Memory B cell (primary cell): ENCODE data around the gene ABCC4.
A peak's percentile ranks its signal among the peaks of the same experiment; 100 is the strongest.
"Not testable (repeated sequence)": the region's sequence is repeated elsewhere in the genome, so short reads cannot be mapped to it uniquely, and the experiment has no call there.

ENCODE experiments used
- ATAC-seq: fragments of 150-1000 bp; cut with Tn5 transposase; 2 replicates; pipeline ENCODE4 v1.10.0; 2021; ENCODE audit warnings: low read depth, mild to moderate bottlenecking, moderate library complexity
- DNase-seq, 2 donors: peaks; one replicate each; pipeline ENCODE4 v3.0.0; 2022; ENCODE audit warnings: low spot score in 2 of 2
- H3K27ac Mint-ChIP-seq: one replicate; pipeline ENCODE4 v1.8.0; 2022; ENCODE audit warnings: mild to moderate bottlenecking, moderate library complexity, mixed read lengths
- H3K27me3 Mint-ChIP-seq: one replicate; pipeline ENCODE4 v1.8.0; 2022; ENCODE audit warnings: mixed read lengths
- H3K36me3 Mint-ChIP-seq: one replicate; pipeline ENCODE4 v1.8.0; 2022; ENCODE audit warnings: mild to moderate bottlenecking, mixed read lengths
- H3K4me1 Mint-ChIP-seq: one replicate; pipeline ENCODE4 v1.8.0; 2022; ENCODE audit warnings: mixed read lengths
- H3K4me3 Mint-ChIP-seq: one replicate; pipeline ENCODE4 v1.8.0; 2022; ENCODE audit warnings: mild to moderate bottlenecking, moderate library complexity, mixed read lengths
- H3K9me3 Mint-ChIP-seq: one replicate; pipeline ENCODE4 v1.8.0; 2022; ENCODE audit warnings: mixed read lengths

ABCC4 gene

GRCh38 chr13:95200386-95200957, 100.8 kb downstream of the ABCC4 start:
- not testable (repeated sequence) for DNase-seq, ATAC-seq, H3K27ac Mint-ChIP-seq, H3K4me1 Mint-ChIP-seq, H3K4me3 Mint-ChIP-seq, H3K27me3 Mint-ChIP-seq, H3K9me3 Mint-ChIP-seq
- H3K36me3 Mint-ChIP-seq = peaks cover 37% of the 10 kb centered on the region

- H3K4me3 Mint-ChIP-seq = no peak overlapping the region
- no peaks in the 10 kb centered on the region for H3K27me3 Mint-ChIP-seq
- H3K4me1 Mint-ChIP-seq = no peaks in the 10 kb centered on the region
- ATAC-seq (no peak), DNase-seq (no peak)
- H3K9me3 Mint-ChIP-seq = no peaks in the 10 kb centered on the region
- H3K36me3 Mint-ChIP-seq = peaks cover 36% of the 10 kb centered on the region
- no peak overlapping the region for H3K27ac Mint-ChIP-seq
Measured at GRCh38 chr13:95199896-95200295, 101.4 kb downstream of the ABCC4 start.

- not testable (repeated sequence) for H3K4me3 Mint-ChIP-seq, H3K27ac Mint-ChIP-seq, ATAC-seq, DNase-seq, H3K27me3 Mint-ChIP-seq, H3K9me3 Mint-ChIP-seq, H3K4me1 Mint-ChIP-seq
- peaks cover 29% of the 10 kb centered on the region for H3K36me3 Mint-ChIP-seq
Measured at GRCh38 chr13:95198606-95199005, 102.6 kb downstream of the ABCC4 start.

- H3K27me3 Mint-ChIP-seq = no peaks in the 10 kb centered on the region
- peaks cover 29% of the 10 kb centered on the region for H3K36me3 Mint-ChIP-seq
- H3K27ac Mint-ChIP-seq = no peak overlapping the region
- ATAC-seq (no peak), DNase-seq (no peak)
- no peaks in the 10 kb centered on the region for H3K9me3 Mint-ChIP-seq
- H3K4me1 Mint-ChIP-seq = no peaks in the 10 kb centered on the region
- no peak overlapping the region for H3K4me3 Mint-ChIP-seq
Measured at GRCh38 chr13:95197548-95197947, 103.7 kb downstream of the ABCC4 start.

GRCh38 chr13:95195146-95195545, 106.1 kb downstream of the ABCC4 start:
- no peak overlapping the region for H3K4me3 Mint-ChIP-seq
- no peak for ATAC-seq
- H3K4me1 Mint-ChIP-seq = no peaks in the 10 kb centered on the region
- DNase-seq = no peak
- no peaks in the 10 kb centered on the region for H3K9me3 Mint-ChIP-seq
- H3K36me3 Mint-ChIP-seq = peaks cover 20% of the 10 kb centered on the region
- no peaks in the 10 kb centered on the region for H3K27me3 Mint-ChIP-seq
- H3K27ac Mint-ChIP-seq = no peak overlapping the region

GRCh38 chr13:95193509-95194230, 107.6 kb downstream of the ABCC4 start:
- Mint-ChIP-seq H3K36me3 (peaks cover 9% of the 10 kb centered on the region), H3K9me3 (no peaks in the 10 kb centered on the region), H3K4me1 (no peaks in the 10 kb centered on the region), H3K27me3 (no peaks in the 10 kb centered on the region), H3K4me3 (no peak overlapping the region), H3K27ac (no peak overlapping the region)
- DNase-seq (no peak), ATAC-seq (no peak)

- H3K4me1 Mint-ChIP-seq = no peaks in the 10 kb centered on the region
- no peak overlapping the region for H3K4me3 Mint-ChIP-seq
- DNase-seq (no peak), ATAC-seq (no peak)
- H3K9me3 Mint-ChIP-seq = no peaks in the 10 kb centered on the region
- no peaks in the 10 kb centered on the region for H3K27me3 Mint-ChIP-seq
- peaks cover 2% of the 10 kb centered on the region for H3K36me3 Mint-ChIP-seq
- H3K27ac Mint-ChIP-seq = no peak overlapping the region
Measured at GRCh38 chr13:95192998-95193397, 108.3 kb downstream of the ABCC4 start.

- H3K36me3 Mint-ChIP-seq, DNase-seq, H3K4me1 Mint-ChIP-seq, ATAC-seq, H3K9me3 Mint-ChIP-seq, H3K27ac Mint-ChIP-seq, H3K27me3 Mint-ChIP-seq, H3K4me3 Mint-ChIP-seq: not testable (repeated sequence)
Measured at GRCh38 chr13:95192564-95192945, 108.7 kb downstream of the ABCC4 start.

GRCh38 chr13:95191821-95192563, 109.3 kb downstream of the ABCC4 start:
- H3K27me3 Mint-ChIP-seq = no peaks in the 10 kb centered on the region
- H3K9me3 Mint-ChIP-seq = no peaks in the 10 kb centered on the region
- no peaks in the 10 kb centered on the region for H3K36me3 Mint-ChIP-seq
- peak; percentile 82 for ATAC-seq
- no peak overlapping the region for H3K27ac Mint-ChIP-seq
- H3K4me1 Mint-ChIP-seq = no peaks in the 10 kb centered on the region
- H3K4me3 Mint-ChIP-seq = no peak overlapping the region
- DNase-seq = peak; percentile 58 to 78

- H3K4me1 Mint-ChIP-seq = no peaks in the 10 kb centered on the region
Measured at GRCh38 chr13:95188128-95188527, 113.1 kb downstream of the ABCC4 start.

GRCh38 chr13:95185851-95186250, 115.4 kb downstream of the ABCC4 start:
- Mint-ChIP-seq H3K27me3 (no peaks in the 10 kb centered on the region), H3K27ac (no peak overlapping the region), H3K4me3 (peak overlapping the region; percentile 3), H3K4me1 (no peaks in the 10 kb centered on the region), H3K9me3 (no peaks in the 10 kb centered on the region), H3K36me3 (no peaks in the 10 kb centered on the region)
- DNase-seq (no peak), ATAC-seq (peak; percentile 68)

More at GRCh38 chr13:95188128-95188527, 113.1 kb downstream of the ABCC4 start:
- Mint-ChIP-seq H3K9me3 (no peaks in the 10 kb centered on the region), H3K4me3 (no peak overlapping the region), H3K27ac (no peak overlapping the region), H3K27me3 (no peaks in the 10 kb centered on the region), H3K36me3 (no peaks in the 10 kb centered on the region)
- DNase-seq (no peak), ATAC-seq (no peak)

GRCh38 chr13:95185311-95185710, 115.9 kb downstream of the ABCC4 start:
- no peaks in the 10 kb centered on the region for H3K4me1 Mint-ChIP-seq
- no peaks in the 10 kb centered on the region for H3K9me3 Mint-ChIP-seq
- no peak for DNase-seq
- no peak overlapping the region for H3K27ac Mint-ChIP-seq
- H3K27me3 Mint-ChIP-seq = no peaks in the 10 kb centered on the region
- H3K36me3 Mint-ChIP-seq = no peaks in the 10 kb centered on the region
- H3K4me3 Mint-ChIP-seq = no peak overlapping the region
- no peak for ATAC-seq

GRCh38 chr13:95184317-95184716, 116.9 kb downstream of the ABCC4 start:
- Mint-ChIP-seq H3K27ac (no peak overlapping the region), H3K36me3 (no peaks in the 10 kb centered on the region), H3K27me3 (no peaks in the 10 kb centered on the region), H3K9me3 (no peaks in the 10 kb centered on the region), H3K4me3 (no peak overlapping the region), H3K4me1 (no peaks in the 10 kb centered on the region)
- no peak for ATAC-seq
- no peak for DNase-seq

GRCh38 chr13:95182570-95183265, 118.5 kb downstream of the ABCC4 start:
- Mint-ChIP-seq H3K27ac (no peak overlapping the region), H3K36me3 (peaks cover 13% of the 10 kb centered on the region), H3K27me3 (no peaks in the 10 kb centered on the region), H3K4me3 (no peak overlapping the region), H3K4me1 (no peaks in the 10 kb centered on the region), H3K9me3 (no peaks in the 10 kb centered on the region)
- ATAC-seq (no peak), DNase-seq (no peak)
